CD14-positive monocyte (primary cell): ENCODE results near the gene CEP290. TPM values are rescaled to one million over a fixed set of nuclear protein-coding genes. Genes with fewer than 3 reads are reported as not detected.
"Not testable (repeated sequence)": the region's sequence is repeated elsewhere in the genome, so short reads cannot be mapped to it uniquely, and the experiment has no call there.

ENCODE experiments used
- DNase-seq, 3 donors: peaks; one replicate each; pipeline ENCODE4 v3.0.0-alpha.2; 2011 to 2022
- H2AFZ ChIP-seq: 2 replicates; pipeline ENCODE4 v1.6.0; 2012; ENCODE audit warnings: mild to moderate bottlenecking, low read depth, low read length, inconsistent platforms; ENCODE audit not compliant: insufficient read depth, poor library complexity, severe bottlenecking
- H3K27ac ChIP-seq, 2 donors: 1 replicate in 1 of 2; 2 replicates in 1 of 2; pipeline ENCODE4 v1.5.1; 2012 to 2013; ENCODE audit warnings: low read length in 2 of 2, control low read depth in 1 of 2, inconsistent platforms in 1 of 2, low read depth in 1 of 2, mild to moderate bottlenecking in 1 of 2
- H3K27me3 ChIP-seq, 2 donors: one replicate each; pipeline versions ENCODE4 v1.6.0 to v1.6.1; 2011 to 2013; ENCODE audit warnings: low read length in 2 of 2; ENCODE audit not compliant: control insufficient read depth in 2 of 2, insufficient read depth in 2 of 2
- H3K36me3 ChIP-seq, 2 donors: replicated peaks in 1 of 2; 1 replicate in 1 of 2; 2 replicates in 1 of 2; pipeline versions ENCODE4 v1.5.1 to v1.6.1; 2012 to 2013; ENCODE audit warnings: low read length in 2 of 2, control low read depth in 1 of 2, inconsistent platforms in 1 of 2, mild to moderate bottlenecking in 1 of 2; ENCODE audit not compliant: insufficient read depth in 2 of 2, control insufficient read depth in 1 of 2
- H3K4me1 ChIP-seq, 2 donors: 1 replicate in 1 of 2; 2 replicates in 1 of 2; pipeline versions ENCODE4 v1.5.1 to v1.6.1; 2012 to 2013; ENCODE audit warnings: low read length in 2 of 2, control low read depth in 1 of 2, inconsistent platforms in 1 of 2, mild to moderate bottlenecking in 1 of 2, moderate library complexity in 1 of 2; ENCODE audit not compliant: insufficient read depth in 2 of 2, control insufficient read depth in 1 of 2
- H3K4me2 ChIP-seq: replicated peaks from 2 replicates; pipeline ENCODE3; 2012; ENCODE audit warnings: low read length, moderate library complexity, mild to moderate bottlenecking; ENCODE audit not compliant: poor library complexity, severe bottlenecking; ENCODE audit errors: extremely low read depth
- H3K4me3 ChIP-seq, 3 experiments: fragments of 200-600 bp in 1 of 3; sonication (generic) in 1 of 3; replicated peaks in 1 of 3; 1 replicate in 2 of 3; 2 replicates in 1 of 3; pipeline ENCODE4 v1.5.1; 2011 to 2013; ENCODE audit warnings: low read length in 3 of 3, mild to moderate bottlenecking in 3 of 3, control low read depth in 2 of 3, low read depth in 2 of 3, inconsistent platforms in 1 of 3, moderate library complexity in 1 of 3
- H3K79me2 ChIP-seq: 2 replicates; pipeline ENCODE4 v1.6.0; 2012; ENCODE audit warnings: mild to moderate bottlenecking, control low read depth, inconsistent platforms, low read length, moderate library complexity; ENCODE audit not compliant: insufficient read depth
- H3K9ac ChIP-seq: 2 replicates; pipeline ENCODE4 v1.6.0; 2017; ENCODE audit warnings: low read length, mild to moderate bottlenecking; ENCODE audit not compliant: insufficient read depth, poor library complexity, severe bottlenecking
- H3K9me3 ChIP-seq, 2 donors: replicated peaks in 1 of 2; 1 replicate in 1 of 2; 2 replicates in 1 of 2; pipeline versions ENCODE4 v1.5.1 to v1.6.1; 2012 to 2013; ENCODE audit warnings: low read length in 2 of 2, control low read depth in 1 of 2; ENCODE audit not compliant: control insufficient read depth in 1 of 2, insufficient read depth in 1 of 2
- H4K20me1 ChIP-seq: 2 replicates; pipeline ENCODE4 v1.6.0; 2012; ENCODE audit warnings: mild to moderate bottlenecking, low read length, control low read depth, moderate library complexity; ENCODE audit not compliant: insufficient read depth
- H3K27ac Mint-ChIP-seq, 7 donors: one replicate each; pipeline ENCODE4 v1.8.0; 2020; ENCODE audit warnings: mild to moderate bottlenecking in 7 of 7, mixed read lengths in 7 of 7, moderate library complexity in 6 of 7, inconsistent platforms in 2 of 7
- H3K27me3 Mint-ChIP-seq, 3 donors: one replicate each; pipeline ENCODE4 v1.8.0; 2021 to 2022; ENCODE audit warnings: low read depth in 3 of 3, mild to moderate bottlenecking in 3 of 3, mixed read lengths in 3 of 3, moderate library complexity in 3 of 3, inconsistent platforms in 1 of 3
- H3K36me3 Mint-ChIP-seq, 2 donors: one replicate each; pipeline ENCODE4 v1.8.0; 2020; ENCODE audit warnings: mixed read lengths in 2 of 2, inconsistent platforms in 1 of 2, mild to moderate bottlenecking in 1 of 2
- H3K4me1 Mint-ChIP-seq: one replicate; pipeline ENCODE4 v1.8.0; 2020; ENCODE audit warnings: mild to moderate bottlenecking, mixed read lengths
- H3K4me3 Mint-ChIP-seq, 2 donors: one replicate each; pipeline ENCODE4 v1.8.0; 2020; ENCODE audit warnings: mild to moderate bottlenecking in 2 of 2, mixed read lengths in 2 of 2, moderate library complexity in 1 of 2
- H3K9me3 Mint-ChIP-seq, 7 donors: one replicate each; pipeline ENCODE4 v1.8.0; 2020 to 2022; ENCODE audit warnings: mixed read lengths in 7 of 7, mild to moderate bottlenecking in 6 of 7, moderate library complexity in 6 of 7, inconsistent platforms in 2 of 7
- CTCF ChIP-seq: fragments of 200-600 bp; IDR thresholded peaks from one replicate; pipeline ENCODE4 v1.8.0; 2022; ENCODE audit warnings: antibody characterized with exemption, mild to moderate bottlenecking
- WGBS: methylation state at CpG from one replicate; pipeline ENCODE4 v1.1.5; 2013; ENCODE audit warnings: missing lambda C conversion rate; ENCODE audit not compliant: insufficient coverage; 5-methylcytosine and 5-hydroxymethylcytosine counted together
- intact Hi-C, 2 donors: fragments of 100-400 bp; cut with micrococcal nuclease; formaldehyde crosslinking; loops; one replicate each; pipeline versions ENCODE4 v1.15.0 to v1.15.1; 2023
- polyA plus RNA-seq, 3 donors: library from polyadenylated mRNA; depleted of rRNA in 1 of 3; unstranded in 2 of 3; stranded (reverse) in 1 of 3; fragments of 300-500 nt in 2 of 3; fragments of >200 nt in 1 of 3; fragmentation: Illumina TruSeq in 2 of 3; gene quantifications; 1 replicate in 2 of 3; 2 replicates in 1 of 3; pipeline ENCODE4 v1.2.3, GENCODE V29; 2012 to 2021

CEP290 gene
- polyA plus RNA-seq, 3 donors, result 0.55 to 1.5 (median 0.71) TPM

- H4K20me1 ChIP-seq, H3K9me3 Mint-ChIP-seq, H3K9ac ChIP-seq, H3K9me3 ChIP-seq, H3K4me2 ChIP-seq, H3K4me1 Mint-ChIP-seq, H3K27ac ChIP-seq, H3K4me3 Mint-ChIP-seq, H2AFZ ChIP-seq, DNase-seq, H3K27me3 ChIP-seq, H3K27ac Mint-ChIP-seq, H3K79me2 ChIP-seq, H3K36me3 ChIP-seq, H3K4me1 ChIP-seq, H3K27me3 Mint-ChIP-seq, H3K4me3 ChIP-seq, intact Hi-C loops: not testable (repeated sequence)
- no CpG with 5 or more reads among the region's 2 CpGs for WGBS
- H3K36me3 Mint-ChIP-seq, result peaks cover 10 to 18% of the 10 kb centered on the region in 2 donors
Measured at GRCh38 chr12:88133181-88133580, 8.7 kb downstream of the CEP290 start.

- H3K27ac Mint-ChIP-seq, result no peak overlapping the region
- H3K36me3 ChIP-seq, result peaks cover 0 to 8% of the 10 kb centered on the region in 2 donors
- H3K36me3 Mint-ChIP-seq, result peaks cover 10 to 14% of the 10 kb centered on the region in 2 donors
Measured at GRCh38 chr12:88132392-88132791, 9.5 kb downstream of the CEP290 start.

More at GRCh38 chr12:88132392-88132791, 9.5 kb downstream of the CEP290 start:
- no peak overlapping the region for H3K9ac ChIP-seq
- H3K9me3 Mint-ChIP-seq, result no peaks in the 10 kb centered on the region
- H3K9me3 ChIP-seq, result no peaks in the 10 kb centered on the region
- no peak overlapping the region for H3K27ac ChIP-seq
- intact Hi-C loops, result no loop called here
- no peak for DNase-seq
- H3K4me3 ChIP-seq, result no peak overlapping the region
- no peaks in the 10 kb centered on the region for H3K4me1 ChIP-seq
- no peak overlapping the region for H3K4me2 ChIP-seq
- H3K27me3 Mint-ChIP-seq, result no peaks in the 10 kb centered on the region
- no peak for TF ChIP-seq CTCF
- H3K27me3 ChIP-seq, result no peaks in the 10 kb centered on the region
- no peaks in the 10 kb centered on the region for H3K4me1 Mint-ChIP-seq
- H4K20me1 ChIP-seq, result no peaks in the 10 kb centered on the region
- no peaks in the 10 kb centered on the region for H3K79me2 ChIP-seq
- no peak overlapping the region for H3K4me3 Mint-ChIP-seq
- H2AFZ ChIP-seq, result no peak overlapping the region
